Bronchial epithelial cell (primary cell): ENCODE data around the gene NHLH2. TPM values are rescaled to one million over a fixed set of nuclear protein-coding genes. Genes with fewer than 3 reads are reported as not detected.

ENCODE experiments used
- DNase-seq: peaks from one replicate; pipeline ENCODE4 v3.0.0-alpha.2; 2010; ENCODE audit warnings: low read depth
- FAIRE-seq: peaks from 2 replicates; lab custom pipeline; 2011; peaks lifted over from hg19 to GRCh38; lab: Jason Lieb, UNC
- H3K27me3 ChIP-seq: 2 replicates; pipeline ENCODE4 v1.5.1; 2011; ENCODE audit warnings: low read length; ENCODE audit not compliant: control insufficient read depth, insufficient read depth
- H3K36me3 ChIP-seq: 2 replicates; pipeline ENCODE4 v1.5.1; 2011; ENCODE audit warnings: low read length; ENCODE audit not compliant: control insufficient read depth, insufficient read depth
- H3K4me3 ChIP-seq: 2 replicates; pipeline ENCODE4 v1.5.1; 2011; ENCODE audit warnings: mild to moderate bottlenecking, low read depth, low read length, control low read depth
- CTCF ChIP-seq: IDR thresholded peaks from 2 replicates; pipeline ENCODE4 v1.5.1; 2011; ENCODE audit warnings: mild to moderate bottlenecking, moderate library complexity, low read length, control low read depth, inconsistent platforms; ENCODE audit not compliant: insufficient read depth, severe bottlenecking
- total RNA-seq: library from RNA; depleted of rRNA; stranded (reverse); fragments of >200 nt; gene quantifications from 2 replicates; pipeline ENCODE4 v1.2.1, GENCODE V29; 2014

The NHLH2 gene
- total RNA-seq, 1 donor from 2014 or later, result 0.26 TPM

- H3K36me3 ChIP-seq, result no peaks in the 10 kb centered on the region
- TF ChIP-seq CTCF, result no peak
- H3K4me3 ChIP-seq, result no peak overlapping the region
- FAIRE-seq (no peak), DNase-seq (no peak)
- peaks cover 4% of the 10 kb centered on the region for H3K27me3 ChIP-seq
These were observed 6.9 kb upstream of the NHLH2 start for GRCh38 chr1:115847787-115848186.

- H3K27me3 ChIP-seq, result peaks cover 23% of the 10 kb centered on the region
- no peak for FAIRE-seq
- H3K36me3 ChIP-seq, result no peaks in the 10 kb centered on the region
- no peak overlapping the region for H3K4me3 ChIP-seq
- no peak for DNase-seq
- no peak for TF ChIP-seq CTCF
These were observed 2.0 kb upstream of the NHLH2 start for GRCh38 chr1:115842948-115843347.

- Histone ChIP-seq H3K27me3 (peaks cover 21% of the 10 kb centered on the region), H3K36me3 (no peaks in the 10 kb centered on the region), H3K4me3 (peak overlapping the region; percentile 38)
- no peak for FAIRE-seq
- no peak for DNase-seq
- no peak for TF ChIP-seq CTCF
These were observed 1.2 kb downstream of the NHLH2 start for GRCh38 chr1:115839679-115840237.

GRCh38 chr1:115839029-115839678, 1.8 kb downstream of the NHLH2 start:
- no peak for TF ChIP-seq CTCF
- Histone ChIP-seq H3K27me3 (peaks cover 21% of the 10 kb centered on the region), H3K36me3 (no peaks in the 10 kb centered on the region), H3K4me3 (peak overlapping the region; percentile 38)
- peak; percentile 56 for DNase-seq
- no peak for FAIRE-seq

- no peak for FAIRE-seq
- H3K4me3 ChIP-seq, result peak overlapping the region; percentile 38
- peaks cover 21% of the 10 kb centered on the region for H3K27me3 ChIP-seq
- no peak for TF ChIP-seq CTCF
- DNase-seq, result no peak
- no peaks in the 10 kb centered on the region for H3K36me3 ChIP-seq
These were observed 2.4 kb downstream of the NHLH2 start for GRCh38 chr1:115838431-115839028.
